SK-N-SH (cell line): ENCODE data around the gene NPFFR1. TPM values are rescaled to one million over a fixed set of nuclear protein-coding genes. Genes with fewer than 3 reads are reported as not detected.

Source experiments
- CTCF ChIA-PET: fragments of 300-600, 350-600 bp; formaldehyde crosslinking; extraction: SDS; loops from one replicate; lab custom pipeline; 2021; lab: Yijun Ruan, JAX
- POLR2A ChIA-PET: fragments of 350-600 bp; sonication (Branson Sonifier 250); formaldehyde crosslinking; extraction: SDS; loops from one replicate; lab custom pipeline; 2020; ENCODE audit warnings: antibody characterized with exemption, inconsistent platforms; lab: Yijun Ruan, JAX
- DNase-seq: peaks from one replicate; pipeline ENCODE4 v3.0.0; 2012
- H2AFZ ChIP-seq: fragments of 200-600 bp; sonication (generic); 2 replicates; pipeline ENCODE4 v1.8.1; 2016; ENCODE audit warnings: antibody characterized with exemption, mild to moderate bottlenecking, low read depth
- H3F3A ChIP-seq: fragments of 200-600 bp; sonication (generic); replicated peaks from 2 replicates; pipeline ENCODE3; 2016; ENCODE audit warnings: antibody characterized with exemption, mild to moderate bottlenecking; ENCODE audit not compliant: insufficient read depth
- H3K27ac ChIP-seq, 2 experiments: fragments of 200-500 bp in 1 of 2; fragments of 200-600 bp in 1 of 2; sonication (Bioruptor generic) in 1 of 2; sonication (generic), shearing (Covaris generic) in 1 of 2; 2 replicates each; pipeline versions ENCODE4 v1.5.1 to v1.6.1; 2014 to 2016; ENCODE audit warnings: low read depth in 2 of 2, inconsistent platforms in 1 of 2, low read length in 1 of 2, mild to moderate bottlenecking in 1 of 2, mixed read lengths in 1 of 2
- H3K27me3 ChIP-seq: fragments of 200-600 bp; sonication (generic), shearing (Covaris generic); 2 replicates; pipeline ENCODE4 v1.6.1; 2016; ENCODE audit warnings: mixed run types; ENCODE audit not compliant: insufficient read depth
- H3K36me3 ChIP-seq, 2 experiments: fragments of 200-500 bp in 1 of 2; fragments of 200-600 bp in 1 of 2; sonication (Bioruptor generic) in 1 of 2; sonication (generic) in 1 of 2; replicated peaks in 1 of 2; 2 replicates each; pipeline versions ENCODE3 to v1.5.1; 2014 to 2016; ENCODE audit warnings: low read length in 1 of 2, mild to moderate bottlenecking in 1 of 2; ENCODE audit not compliant: insufficient read depth in 2 of 2, control insufficient read depth in 1 of 2
- H3K4me1 ChIP-seq, 2 experiments: fragments of 200-500 bp in 1 of 2; fragments of 200-600 bp in 1 of 2; sonication (Bioruptor generic) in 1 of 2; sonication (generic), shearing (Covaris generic) in 1 of 2; 2 replicates each; pipeline versions ENCODE4 v1.5.1 to v1.6.1; 2014 to 2016; ENCODE audit warnings: low read depth in 1 of 2, low read length in 1 of 2, mixed run types in 1 of 2; ENCODE audit not compliant: insufficient read depth in 2 of 2, control insufficient read depth in 1 of 2
- H3K4me2 ChIP-seq: fragments of 200-600 bp; sonication (generic), shearing (Covaris generic); 2 replicates; pipeline ENCODE4 v1.6.1; 2017; ENCODE audit warnings: mixed run types
- H3K4me3 ChIP-seq, 2 experiments: fragments of 200-500 bp in 1 of 2; fragments of 200-600 bp in 1 of 2; sonication (Bioruptor generic) in 1 of 2; sonication (generic), shearing (Covaris generic) in 1 of 2; 2 replicates each; pipeline versions ENCODE4 v1.5.1 to v1.8.1; 2014 to 2016; ENCODE audit warnings: low read depth in 2 of 2, inconsistent platforms in 1 of 2, low read length in 1 of 2, mild to moderate bottlenecking in 1 of 2, mixed read lengths in 1 of 2, moderate library complexity in 1 of 2
- H3K79me2 ChIP-seq: fragments of 200-600 bp; sonication (generic); 2 replicates; pipeline ENCODE4 v1.8.1; 2017; ENCODE audit warnings: mild to moderate bottlenecking; ENCODE audit not compliant: insufficient read depth
- H3K9ac ChIP-seq: fragments of 200-600 bp; sonication (generic); 2 replicates; pipeline ENCODE4 v1.6.1; 2017; ENCODE audit warnings: mixed run types
- H3K9me2 ChIP-seq: fragments of 200-600 bp; sonication (generic); 2 replicates; pipeline ENCODE4 v1.6.1; 2017; ENCODE audit warnings: mixed run types
- H3K9me3 ChIP-seq: fragments of 200-600 bp; sonication (generic); 2 replicates; pipeline ENCODE4 v1.6.1; 2017; ENCODE audit warnings: mixed run types, mild to moderate bottlenecking, moderate library complexity
- H4K20me1 ChIP-seq: fragments of 200-600 bp; sonication (generic); 2 replicates; pipeline ENCODE4 v1.6.1; 2017; ENCODE audit warnings: mild to moderate bottlenecking, mixed run types; ENCODE audit not compliant: insufficient read depth
- ELF1 ChIP-seq: IDR thresholded peaks from 2 replicates; pipeline ENCODE4 v1.4.0; 2012
- EP300 ChIP-seq, 2 experiments: IDR thresholded peaks; 2 replicates each; pipeline versions ENCODE4 v1.4.0 to v1.6.1; 2012; ENCODE audit warnings: borderline replicate concordance in 1 of 2, low read depth in 1 of 2, low read length in 1 of 2
- FOSL2 ChIP-seq: IDR thresholded peaks from 2 replicates; pipeline ENCODE4 v1.4.0; 2012; ENCODE audit warnings: low read depth, mild to moderate bottlenecking, moderate library complexity, borderline replicate concordance
- FOXM1 ChIP-seq: IDR thresholded peaks from 2 replicates; pipeline ENCODE4 v1.4.0; 2012; ENCODE audit warnings: low read depth, mild to moderate bottlenecking
- GABPA ChIP-seq: IDR thresholded peaks from 2 replicates; pipeline ENCODE4 v1.4.0; 2012; ENCODE audit warnings: low read depth, mild to moderate bottlenecking
- JUND ChIP-seq: IDR thresholded peaks from 2 replicates; pipeline ENCODE4 v1.4.0; 2012
- MEF2A ChIP-seq: IDR thresholded peaks from 2 replicates; pipeline ENCODE4 v1.4.0; 2012; ENCODE audit warnings: low read depth, borderline replicate concordance
- MXI1 ChIP-seq: IDR thresholded peaks from 2 replicates; pipeline ENCODE4 v1.6.1; 2012; ENCODE audit warnings: mild to moderate bottlenecking, low read depth, low read length, improper control_type of control experiment
- NFIC ChIP-seq: IDR thresholded peaks from 2 replicates; pipeline ENCODE4 v1.4.0; 2012; ENCODE audit warnings: borderline replicate concordance
- NRF1 ChIP-seq: IDR thresholded peaks from 2 replicates; pipeline ENCODE4 v1.6.1; 2012; ENCODE audit warnings: low read depth, mild to moderate bottlenecking, low read length
- PBX3 ChIP-seq: IDR thresholded peaks from 2 replicates; pipeline ENCODE4; 2012
- POLR2AphosphoS5 ChIP-seq: IDR thresholded peaks from 2 replicates; pipeline ENCODE4 v1.6.1; 2012; ENCODE audit warnings: low read depth, low read length
- RAD21 ChIP-seq: IDR thresholded peaks from 2 replicates; pipeline ENCODE4 v1.6.1; 2012; ENCODE audit warnings: mild to moderate bottlenecking, low read length
- SIN3A ChIP-seq: IDR thresholded peaks from 2 replicates; pipeline ENCODE4 v1.6.1; 2012; ENCODE audit warnings: low read depth, mild to moderate bottlenecking, low read length, moderate library complexity, borderline replicate concordance
- SMC3 ChIP-seq: IDR thresholded peaks from 2 replicates; pipeline ENCODE4 v1.6.1; 2012; ENCODE audit warnings: low read depth, low read length, improper control_type of control experiment
- TCF12 ChIP-seq: IDR thresholded peaks from 2 replicates; pipeline ENCODE4 v1.4.0; 2012
- TEAD4 ChIP-seq: IDR thresholded peaks from 2 replicates; pipeline ENCODE4 v1.4.0; 2012; ENCODE audit warnings: mild to moderate bottlenecking, borderline replicate concordance; ENCODE audit not compliant: insufficient read depth
- USF2 ChIP-seq: fragments of 150-350 bp; IDR thresholded peaks from 2 replicates; pipeline ENCODE4 v1.6.1; 2017; ENCODE audit warnings: antibody characterized with exemption, low read length, low read depth, borderline replicate concordance
- WGBS: methylation state at CpG from one replicate; pipeline ENCODE4 v1.1.6; 2017; ENCODE audit warnings: low lambda C conversion rate; 5-methylcytosine and 5-hydroxymethylcytosine counted together
- polyA plus RNA-seq, 3 experiments: library from polyadenylated mRNA; depleted of rRNA; stranded (reverse); fragments of >200 nt; gene quantifications; 2 replicates each; pipeline ENCODE4 v1.2.3, GENCODE V29; 2012
- TF ChIP-seq, protein P1 (sequence below): IDR thresholded peaks from 2 replicates; pipeline ENCODE4 v1.4.0; 2012; ENCODE audit warnings: low read depth
- TF ChIP-seq, protein P2 (sequence below): IDR thresholded peaks from 2 replicates; pipeline ENCODE4 v1.6.1; 2012; ENCODE audit warnings: mild to moderate bottlenecking, low read depth, low read length, moderate library complexity

The NPFFR1 gene
- polyA plus RNA-seq, 1 of the 3 experiments (the other 2 are of a cell fraction) = not detected

- CTCF ChIA-PET = interaction anchor here (0.6 to 1.0 kb wide), 2 partner anchors 129 to 130 kb away, joined by 3 read pairs; no protein-coding TSS in a partner anchor
- H2AFZ ChIP-seq = 0 out of 2 replicates have a peak overlapping the region, but pooled peaks have one; percentile 2
- 89% methylated on average over 18 of the region's 18 CpGs for WGBS
- no peaks in the 10 kb centered on the region for H3K27me3 ChIP-seq
- DNase-seq = no peak
- peaks cover 29% of the 10 kb centered on the region for H3K79me2 ChIP-seq
- TF ChIP-seq TCF12 (peak; percentile 32; the same call in 1 of the 2 replicates), USF2 (no peak)
- TF ChIP-seq, protein P1, sequence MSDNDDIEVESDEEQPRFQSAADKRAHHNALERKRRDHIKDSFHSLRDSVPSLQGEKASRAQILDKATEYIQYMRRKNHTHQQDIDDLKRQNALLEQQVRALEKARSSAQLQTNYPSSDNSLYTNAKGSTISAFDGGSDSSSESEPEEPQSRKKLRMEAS = no peak
- TF ChIP-seq, all 33 proteins: peak for 1
- peaks cover 0 to 6% of the 10 kb centered on the region in 2 experiments; a peak in 3 of 4 replicates for H3K4me1 ChIP-seq
- H3K4me2 ChIP-seq = no peak overlapping the region
- POLR2A ChIA-PET = no interaction called here
- H3F3A ChIP-seq = peaks cover 9% of the 10 kb centered on the region
- no peaks in the 10 kb centered on the region for H3K9me2 ChIP-seq
- peak overlapping the region in 1 of 2 experiments; percentile 32; a peak in 2 of 4 replicates for H3K27ac ChIP-seq
- H3K36me3 ChIP-seq = no peaks in the 10 kb centered on the region
- H3K9me3 ChIP-seq = no peaks in the 10 kb centered on the region
- H3K4me3 ChIP-seq = no peak overlapping the region
- H3K9ac ChIP-seq = no peak overlapping the region
- H4K20me1 ChIP-seq = peaks cover 10% of the 10 kb centered on the region; the same call in 1 of the 2 replicates
These were observed 48.9 kb downstream of the NPFFR1 start for GRCh38 chr10:70234668-70235447.

DNA sequence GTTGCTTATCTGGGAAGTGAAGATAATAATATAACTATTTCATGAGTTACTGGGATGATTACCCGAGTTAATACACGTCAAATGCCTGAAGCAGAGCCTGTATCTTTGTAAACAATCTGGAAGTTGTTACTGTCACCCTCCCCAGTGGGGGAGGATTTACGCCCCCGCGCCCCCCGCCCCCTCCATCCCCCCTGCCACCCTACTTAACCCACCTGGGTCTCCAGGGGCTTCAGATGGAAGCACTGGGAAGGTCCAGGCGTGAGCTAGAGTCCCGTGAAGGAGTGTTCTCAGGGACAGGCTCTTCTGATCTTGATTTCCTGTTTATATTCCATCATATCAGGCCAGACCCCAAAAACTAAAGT lies 49.9 kb downstream of the NPFFR1 start:
- peaks cover 36% of the 10 kb centered on the region for H3K79me2 ChIP-seq
- POLR2A ChIA-PET = interaction anchor here (1.1 kb wide), 1 partner anchor 130 kb away, joined by 6 read pairs; no protein-coding TSS in a partner anchor
- H3K4me2 ChIP-seq = peak overlapping the region; percentile 99
- TF ChIP-seq ELF1 (no peak), MXI1 (no peak), JUND (no peak), TCF12 (no peak), FOSL2 (no peak), MEF2A (no peak), POLR2AphosphoS5 (no peak), SIN3A (no peak), NRF1 (no peak), PBX3 (no peak), NFIC (no peak), GABPA (no peak), EP300 (IDR thresholded peaks at IDR 0.05; ENCODE audit: borderline replicate concordance in 1 of 2, low read depth in 1 of 2, low read length in 1 of 2) (no peak), SMC3 (no peak), RAD21 (no peak), FOXM1 (no peak), TEAD4 (no peak)
- TF ChIP-seq, protein P1 = no peak
- TF ChIP-seq, protein P2, sequence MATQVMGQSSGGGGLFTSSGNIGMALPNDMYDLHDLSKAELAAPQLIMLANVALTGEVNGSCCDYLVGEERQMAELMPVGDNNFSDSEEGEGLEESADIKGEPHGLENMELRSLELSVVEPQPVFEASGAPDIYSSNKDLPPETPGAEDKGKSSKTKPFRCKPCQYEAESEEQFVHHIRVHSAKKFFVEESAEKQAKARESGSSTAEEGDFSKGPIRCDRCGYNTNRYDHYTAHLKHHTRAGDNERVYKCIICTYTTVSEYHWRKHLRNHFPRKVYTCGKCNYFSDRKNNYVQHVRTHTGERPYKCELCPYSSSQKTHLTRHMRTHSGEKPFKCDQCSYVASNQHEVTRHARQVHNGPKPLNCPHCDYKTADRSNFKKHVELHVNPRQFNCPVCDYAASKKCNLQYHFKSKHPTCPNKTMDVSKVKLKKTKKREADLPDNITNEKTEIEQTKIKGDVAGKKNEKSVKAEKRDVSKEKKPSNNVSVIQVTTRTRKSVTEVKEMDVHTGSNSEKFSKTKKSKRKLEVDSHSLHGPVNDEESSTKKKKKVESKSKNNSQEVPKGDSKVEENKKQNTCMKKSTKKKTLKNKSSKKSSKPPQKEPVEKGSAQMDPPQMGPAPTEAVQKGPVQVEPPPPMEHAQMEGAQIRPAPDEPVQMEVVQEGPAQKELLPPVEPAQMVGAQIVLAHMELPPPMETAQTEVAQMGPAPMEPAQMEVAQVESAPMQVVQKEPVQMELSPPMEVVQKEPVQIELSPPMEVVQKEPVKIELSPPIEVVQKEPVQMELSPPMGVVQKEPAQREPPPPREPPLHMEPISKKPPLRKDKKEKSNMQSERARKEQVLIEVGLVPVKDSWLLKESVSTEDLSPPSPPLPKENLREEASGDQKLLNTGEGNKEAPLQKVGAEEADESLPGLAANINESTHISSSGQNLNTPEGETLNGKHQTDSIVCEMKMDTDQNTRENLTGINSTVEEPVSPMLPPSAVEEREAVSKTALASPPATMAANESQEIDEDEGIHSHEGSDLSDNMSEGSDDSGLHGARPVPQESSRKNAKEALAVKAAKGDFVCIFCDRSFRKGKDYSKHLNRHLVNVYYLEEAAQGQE = no peak
- H3K4me1 ChIP-seq = peaks cover 0 to 6% of the 10 kb centered on the region in 2 experiments; a peak in 3 of 4 replicates
- peak overlapping the region; percentile 93 to 94 for H3K4me3 ChIP-seq
- peak overlapping the region; percentile 98 for H2AFZ ChIP-seq
- DNase-seq = peak; percentile 61
- no peaks in the 10 kb centered on the region for H3K9me3 ChIP-seq
- H3K9ac ChIP-seq = peak overlapping the region; percentile 61; the same call in 1 of the 2 replicates
- no peaks in the 10 kb centered on the region for H3K27me3 ChIP-seq
- no peaks in the 10 kb centered on the region for H3K9me2 ChIP-seq
- H4K20me1 ChIP-seq = peaks cover 10% of the 10 kb centered on the region; the same call in 1 of the 2 replicates
- H3F3A ChIP-seq = peaks cover 13% of the 10 kb centered on the region
- CTCF ChIA-PET = interaction anchor here (1.3 to 4.5 kb wide), 3 partner anchors 12 to 171 kb away, joined by 3 to 48 read pairs (median 24); no protein-coding TSS in a partner anchor
- WGBS = 41% methylated on average over 8 of the region's 8 CpGs
- H3K27ac ChIP-seq = peak overlapping the region; percentile 41 to 51
- H3K36me3 ChIP-seq = peaks cover 1 to 9% of the 10 kb centered on the region in 2 experiments
